BLaER1 treated with 17β-estradiol and CSF1 and Interleukin-3, amounts not matched to agents 10 nM and 100 nM (cell line): Measurements from ENCODE around the gene DAGLB.
A peak's percentile ranks its signal among the peaks of the same experiment; 100 is the strongest.

ENCODE experiments used
- H3K27ac ChIP-seq, 11 experiments: shearing (Covaris generic); formaldehyde crosslinking; 2 replicates each; pipeline ENCODE4 v1.8.1; 2022
- H3K27me3 ChIP-seq, 11 experiments: shearing (Covaris generic); formaldehyde crosslinking; 2 replicates each; pipeline ENCODE4 v1.8.1; 2022
- H3K36me3 ChIP-seq, 11 experiments: shearing (Covaris generic); formaldehyde crosslinking; 2 replicates each; pipeline ENCODE4 v1.8.1; 2022
- H3K4me1 ChIP-seq, 10 experiments: shearing (Covaris generic); formaldehyde crosslinking; 2 replicates each; pipeline ENCODE4 v1.8.1; 2022
- H3K4me2 ChIP-seq, 11 experiments: shearing (Covaris generic); formaldehyde crosslinking; 2 replicates each; pipeline ENCODE4 v1.8.1; 2022
- H3K4me3 ChIP-seq, 10 experiments: shearing (Covaris generic); formaldehyde crosslinking; 2 replicates each; pipeline ENCODE4 v1.8.1; 2022
- H3K9ac ChIP-seq, 11 experiments: shearing (Covaris generic); formaldehyde crosslinking; 2 replicates each; pipeline ENCODE4 v1.8.1; 2022
- H3K9me3 ChIP-seq, 11 experiments: shearing (Covaris generic); formaldehyde crosslinking; replicated peaks in 1 of 11; 2 replicates each; pipeline ENCODE4 v1.8.1; 2022
- H4K20me1 ChIP-seq, 11 experiments: shearing (Covaris generic); formaldehyde crosslinking; 2 replicates each; pipeline ENCODE4 v1.8.1; 2022
- Cebpa-rat ChIP-seq, 11 experiments: shearing (Covaris generic); IDR thresholded peaks; 2 replicates each; pipeline ENCODE4 v1.8.1; 2022

Gene DAGLB

GRCh38 chr7:6432781-6433180, 15.0 kb downstream of the DAGLB start:
- H3K36me3 ChIP-seq = peaks cover 46 to 81% (median 77%) of the 10 kb centered on the region in 11 experiments
- H3K27me3 ChIP-seq = no peaks in the 10 kb centered on the region
- H3K9me3 ChIP-seq = no peaks in the 10 kb centered on the region
- peak overlapping the region in 8 of 11 experiments; percentile 1 to 86 (median 62); a peak in 10 of 22 replicates for H3K9ac ChIP-seq
- no peak for TF ChIP-seq Cebpa-rat (IDR thresholded peaks at IDR 0.05)
- H3K4me3 ChIP-seq = no peak overlapping the region
- peak overlapping the region; percentile 52 to 96 (median 89); a peak in 21 of 22 replicates for H3K27ac ChIP-seq
- peaks cover 0 to 36% (median 10%) of the 10 kb centered on the region in 11 experiments; a peak in 9 of 22 replicates for H4K20me1 ChIP-seq
- H3K4me2 ChIP-seq = peak overlapping the region in 9 of 11 experiments; percentile 86 to 95 (median 91); a peak in 17 of 22 replicates
- peaks cover 60 to 97% (median 82%) of the 10 kb centered on the region in 10 experiments for H3K4me1 ChIP-seq

DNA sequence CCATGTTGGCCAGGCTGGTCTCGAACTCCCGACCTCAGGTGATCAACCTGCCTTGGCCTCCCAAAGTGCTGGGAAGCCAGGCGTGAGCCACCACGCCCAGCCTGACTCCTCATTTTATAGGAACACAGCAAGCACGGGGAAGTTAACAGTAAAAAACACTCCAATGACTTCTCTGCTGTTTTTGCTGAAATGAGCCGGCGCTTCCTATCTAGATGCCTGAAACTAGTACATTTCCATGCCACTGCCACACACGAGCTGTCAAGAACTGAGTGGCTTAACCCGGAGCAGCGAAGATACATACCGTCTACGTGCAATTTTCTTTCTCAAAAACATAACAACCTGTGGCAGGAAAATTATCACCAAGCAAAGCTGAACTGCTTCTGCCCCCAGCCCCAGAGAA, 16.8 kb downstream of the DAGLB start:
- no peaks in the 10 kb centered on the region for H3K9me3 ChIP-seq
- H4K20me1 ChIP-seq = peaks cover 0 to 36% (median 10%) of the 10 kb centered on the region in 11 experiments; a peak in 9 of 22 replicates
- no peak for TF ChIP-seq Cebpa-rat (IDR thresholded peaks at IDR 0.05)
- peak overlapping the region; percentile 19 to 57 (median 37); a peak in 14 of 22 replicates for H3K9ac ChIP-seq
- peak overlapping the region; percentile 43 to 69 (median 62); a peak in 21 of 22 replicates for H3K27ac ChIP-seq
- H3K4me1 ChIP-seq = peaks cover 44 to 98% (median 75%) of the 10 kb centered on the region in 10 experiments
- no peak overlapping the region for H3K4me3 ChIP-seq
- H3K36me3 ChIP-seq = peaks cover 64 to 94% (median 92%) of the 10 kb centered on the region in 11 experiments
- no peaks in the 10 kb centered on the region for H3K27me3 ChIP-seq
- peak overlapping the region in 8 of 11 experiments; percentile 10 to 66 (median 58); a peak in 14 of 22 replicates for H3K4me2 ChIP-seq

GRCh38 chr7:6430271-6430940, 17.3 kb downstream of the DAGLB start:
- H3K4me2 ChIP-seq = peak overlapping the region in 7 of 11 experiments; percentile 35 to 66 (median 58); a peak in 14 of 22 replicates
- peaks cover 70 to 98% (median 97%) of the 10 kb centered on the region in 11 experiments for H3K36me3 ChIP-seq
- no peaks in the 10 kb centered on the region for H3K9me3 ChIP-seq
- peaks cover 0 to 36% (median 10%) of the 10 kb centered on the region in 11 experiments; a peak in 9 of 22 replicates for H4K20me1 ChIP-seq
- H3K9ac ChIP-seq = peak overlapping the region; percentile 19 to 57 (median 37); a peak in 12 of 22 replicates
- no peak for TF ChIP-seq Cebpa-rat (IDR thresholded peaks at IDR 0.05)
- H3K27ac ChIP-seq = peak overlapping the region; percentile 43 to 69 (median 62); a peak in 21 of 22 replicates
- no peak overlapping the region for H3K4me3 ChIP-seq
- no peaks in the 10 kb centered on the region for H3K27me3 ChIP-seq
- H3K4me1 ChIP-seq = peaks cover 44 to 98% (median 77%) of the 10 kb centered on the region in 10 experiments

DNA sequence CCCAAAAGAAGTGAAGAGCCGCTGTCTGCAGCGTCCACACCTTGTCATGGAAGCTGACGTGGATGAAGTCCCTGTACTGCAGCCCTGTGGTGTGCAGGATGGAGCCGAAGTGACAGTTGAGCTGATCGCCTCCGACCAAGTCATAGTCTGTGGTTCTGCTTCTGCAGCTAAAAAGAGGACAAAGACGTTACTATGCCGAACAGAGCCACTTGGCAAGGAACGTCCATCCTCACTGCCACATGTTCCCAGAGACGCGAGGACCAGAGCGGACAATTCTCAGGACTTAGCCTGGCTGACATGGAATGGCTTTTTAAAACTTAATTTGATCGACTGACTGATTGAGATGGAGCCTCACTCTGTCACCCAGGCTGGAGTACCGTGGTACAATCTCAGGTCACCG, 21.8 kb downstream of the DAGLB start:
- Histone ChIP-seq H3K4me3 (peak overlapping the region in 1 of 10 experiments; percentile 26; a peak in 1 of 20 replicates), H3K27ac (peak overlapping the region; percentile 2 to 99 (median 97); a peak in 21 of 22 replicates), H3K27me3 (no peaks in the 10 kb centered on the region), H3K36me3 (peaks cover 74 to 97% (median 94%) of the 10 kb centered on the region in 11 experiments), H3K4me2 (peak overlapping the region in 10 of 11 experiments; percentile 66 to 94 (median 78); a peak in 17 of 22 replicates), H3K9ac (peak overlapping the region in 9 of 11 experiments; percentile 81 to 90 (median 85); a peak in 16 of 22 replicates), H3K4me1 (peaks cover 40 to 93% (median 73%) of the 10 kb centered on the region in 10 experiments), H3K9me3 (no peaks in the 10 kb centered on the region), H4K20me1 (peaks cover 0 to 35% (median 3%) of the 10 kb centered on the region in 11 experiments; a peak in 7 of 22 replicates)
- TF ChIP-seq Cebpa-rat (IDR thresholded peaks at IDR 0.05) = no peak

GRCh38 chr7:6423942-6424701, 23.6 kb downstream of the DAGLB start:
- Histone ChIP-seq H3K9me3 (no peaks in the 10 kb centered on the region), H3K27me3 (no peaks in the 10 kb centered on the region), H3K4me1 (peaks cover 34 to 95% (median 76%) of the 10 kb centered on the region in 10 experiments), H3K4me3 (peak overlapping the region in 9 of 10 experiments; percentile 9 to 54 (median 37); a peak in 13 of 20 replicates), H3K27ac (peak overlapping the region; percentile 89 to 99 (median 97)), H4K20me1 (peaks cover 0 to 40% (median 0%) of the 10 kb centered on the region in 11 experiments; a peak in 6 of 22 replicates), H3K9ac (peak overlapping the region; percentile 81 to 90 (median 85)), H3K4me2 (peak overlapping the region; percentile 66 to 94 (median 79)), H3K36me3 (peaks cover 82 to 99% (median 95%) of the 10 kb centered on the region in 11 experiments)
- TF ChIP-seq Cebpa-rat (IDR thresholded peaks at IDR 0.05) = peak; percentile 81 to 95 (median 92)

DNA sequence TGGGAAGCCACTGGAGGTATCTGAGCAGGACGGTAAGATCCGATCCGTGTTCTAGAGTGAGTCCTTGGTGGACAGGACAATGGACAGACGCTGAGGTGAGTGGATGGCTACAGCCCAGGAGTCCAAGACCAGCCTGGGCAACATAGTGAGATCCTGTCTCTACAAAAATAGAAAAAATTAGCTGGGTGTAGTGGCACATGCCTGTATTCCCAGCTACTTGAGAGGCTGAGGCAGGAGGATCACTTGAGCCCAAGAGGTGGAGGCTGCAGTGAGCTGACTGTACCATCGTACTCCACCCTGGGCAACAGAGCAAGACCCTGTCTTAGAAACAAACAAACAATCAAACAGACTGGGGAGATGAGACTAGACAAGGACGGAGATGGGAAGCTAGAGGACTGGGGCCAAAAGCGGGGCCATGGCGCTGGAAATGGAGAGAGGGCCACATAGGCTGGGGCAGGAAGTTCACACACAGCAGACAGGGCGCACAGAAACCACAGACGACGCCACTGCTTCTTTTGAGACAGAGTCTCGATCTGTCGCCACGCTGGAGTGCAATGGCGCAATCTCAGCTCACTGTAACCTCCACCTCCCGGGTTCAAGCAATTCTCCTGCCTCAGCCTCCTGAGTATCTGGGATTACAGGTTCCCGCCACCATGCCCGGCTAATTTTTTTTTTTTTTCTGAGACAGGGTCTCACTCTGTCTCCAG, 24.7 kb downstream of the DAGLB start:
- Histone ChIP-seq H4K20me1 (peaks cover 0 to 35% (median 0%) of the 10 kb centered on the region in 11 experiments; a peak in 6 of 22 replicates), H3K4me1 (peaks cover 34 to 89% (median 74%) of the 10 kb centered on the region in 10 experiments), H3K9me3 (no peaks in the 10 kb centered on the region), H3K27ac (peak overlapping the region; percentile 89 to 99 (median 97)), H3K9ac (peak overlapping the region; percentile 81 to 90 (median 85)), H3K27me3 (no peaks in the 10 kb centered on the region), H3K36me3 (peaks cover 76 to 99% (median 94%) of the 10 kb centered on the region in 11 experiments), H3K4me2 (peak overlapping the region; percentile 66 to 94 (median 79)), H3K4me3 (0 out of 20 replicates have a peak overlapping the region, but pooled peaks of 1 of the 10 experiments have one; percentile 17)
- peak in 9 of 11 experiments; percentile 15 to 74 (median 54); a peak in 11 of 22 replicates for TF ChIP-seq Cebpa-rat (IDR thresholded peaks at IDR 0.05)

DNA sequence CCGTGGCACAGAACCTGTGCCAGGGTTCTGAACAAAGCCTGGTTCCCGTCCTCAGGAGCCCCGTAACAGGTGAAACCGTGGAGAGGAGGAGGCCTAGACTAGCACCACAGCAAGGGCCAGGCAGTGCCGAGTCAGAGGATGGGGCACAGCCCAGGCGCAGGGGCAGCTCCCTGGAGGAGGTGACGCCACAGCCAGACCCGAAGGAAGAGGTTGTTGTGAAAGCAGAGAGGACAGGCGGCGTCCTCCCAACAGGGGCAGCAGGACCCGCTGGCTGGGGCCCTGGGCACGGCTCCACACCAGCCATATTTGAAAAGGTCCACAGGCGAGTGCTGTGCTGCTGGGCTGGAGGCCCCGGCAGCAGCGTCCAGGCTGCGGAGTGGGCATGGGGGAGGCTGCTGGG, 25.7 kb downstream of the DAGLB start:
- Histone ChIP-seq H3K27me3 (no peaks in the 10 kb centered on the region), H3K36me3 (peaks cover 76 to 99% (median 93%) of the 10 kb centered on the region in 11 experiments), H3K9ac (peak overlapping the region; percentile 21 to 90 (median 85); a peak in 17 of 22 replicates), H3K4me2 (peak overlapping the region in 10 of 11 experiments; percentile 66 to 94 (median 78); a peak in 17 of 22 replicates), H3K4me1 (peaks cover 40 to 84% (median 77%) of the 10 kb centered on the region in 10 experiments), H3K9me3 (no peaks in the 10 kb centered on the region), H4K20me1 (peaks cover 0 to 40% (median 3%) of the 10 kb centered on the region in 11 experiments; a peak in 6 of 22 replicates), H3K4me3 (no peak overlapping the region), H3K27ac (peak overlapping the region in 10 of 11 experiments; percentile 92 to 99 (median 98); a peak in 21 of 22 replicates)
- no peak for TF ChIP-seq Cebpa-rat (IDR thresholded peaks at IDR 0.05)
